LNCAP (cell line): ENCODE data around the gene RGS5.

Source experiments
- CTCF ChIP-seq: fragments of 450-650 bp; IDR thresholded peaks from 2 replicates; pipeline ENCODE4 v1.5.1; 2017; ENCODE audit warnings: mild to moderate bottlenecking

Gene RGS5

GRCh38 chr1:163094589-163094988 lies 108.1 kb downstream of the RGS5 start:
- no peak for TF ChIP-seq CTCF

GRCh38 chr1:163094182-163094581 lies 108.5 kb downstream of the RGS5 start:
- no peak for TF ChIP-seq CTCF

GRCh38 chr1:163093579-163093978 lies 109.1 kb downstream of the RGS5 start:
- no peak for TF ChIP-seq CTCF

- TF ChIP-seq CTCF: no peak
Observed at GRCh38 chr1:163093169-163093568, 109.5 kb downstream of the RGS5 start.
